Endothelial cell of umbilical vein (primary cell): ENCODE results near the gene IFNA4. TPM values are rescaled to one million over a fixed set of nuclear protein-coding genes. Genes with fewer than 3 reads are reported as not detected.
"Not testable (repeated sequence)": the region's sequence is repeated elsewhere in the genome, so short reads cannot be mapped to it uniquely, and the experiment has no call there.

Source experiments
- BruUV-seq: library from RNA; stranded (reverse); fragments of 400-500 nt; replicated peaks from 2 replicates; lab custom pipeline; 2021; lab: Mats Ljungman, UMichigan
- CTCF ChIA-PET: fragments of 300-600, 350-600 bp; sonication (Branson Sonifier 250); formaldehyde crosslinking; loops from one replicate; lab custom pipeline; 2021; ENCODE audit warnings: antibody characterized with exemption, inconsistent platforms; lab: Charles Lee
- POLR2A ChIA-PET: fragments of 300-600, 350-600 bp; sonication (Branson Sonifier 250); formaldehyde crosslinking; loops from one replicate; lab custom pipeline; 2021; ENCODE audit warnings: antibody characterized with exemption, inconsistent platforms; lab: Charles Lee
- DNase-seq: peaks from one replicate; pipeline ENCODE4 v3.0.0-alpha.2; 2011; ENCODE audit warnings: low read depth, low spot score
- FAIRE-seq: peaks from 2 replicates; lab custom pipeline; 2011; peaks lifted over from hg19 to GRCh38; lab: Jason Lieb, UNC
- H2AFZ ChIP-seq: 2 replicates; pipeline ENCODE4 v1.6.0; 2012; ENCODE audit warnings: low read depth, low read length, control low read depth, inconsistent platforms
- H3K27ac ChIP-seq: 2 replicates; pipeline ENCODE4 v1.5.1; 2011; ENCODE audit warnings: low read depth, mild to moderate bottlenecking, control low read depth, low read length, moderate library complexity; ENCODE audit not compliant: insufficient read depth
- H3K27me3 ChIP-seq, 2 experiments: 2 replicates each; pipeline versions ENCODE4 v1.6.0 to v1.6.1; 2011; ENCODE audit warnings: low read length in 2 of 2, mixed read lengths in 1 of 2; ENCODE audit not compliant: control insufficient read depth in 2 of 2, insufficient read depth in 2 of 2
- H3K36me3 ChIP-seq, 2 experiments: 2 replicates in 1 of 2; 3 replicates in 1 of 2; pipeline ENCODE4 v1.5.1; 2011; ENCODE audit warnings: low read length in 2 of 2, mild to moderate bottlenecking in 1 of 2, moderate library complexity in 1 of 2; ENCODE audit not compliant: control insufficient read depth in 2 of 2, insufficient read depth in 2 of 2; ENCODE audit errors: extremely low read depth in 1 of 2
- H3K4me1 ChIP-seq: 3 replicates; pipeline ENCODE4 v1.5.1; 2011; ENCODE audit warnings: mild to moderate bottlenecking, low read length; ENCODE audit not compliant: control insufficient read depth, insufficient read depth; ENCODE audit errors: extremely low read depth
- H3K4me2 ChIP-seq: 2 replicates; pipeline ENCODE4 v1.6.1; 2011; ENCODE audit warnings: low read length, control low read depth, mixed read lengths; ENCODE audit not compliant: insufficient read depth
- H3K4me3 ChIP-seq, 3 experiments: fragments of 200-600 bp in 1 of 3; sonication (generic), shearing (Covaris generic) in 1 of 3; replicated peaks in 1 of 3; 2 replicates each; pipeline ENCODE4 v1.5.1; 2011 to 2016; ENCODE audit warnings: control low read depth in 3 of 3, low read length in 3 of 3, mild to moderate bottlenecking in 2 of 3, inconsistent platforms in 1 of 3, low read depth in 1 of 3, moderate library complexity in 1 of 3; ENCODE audit not compliant: insufficient read depth in 1 of 3
- H3K79me2 ChIP-seq: 2 replicates; pipeline ENCODE4 v1.6.0; 2012; ENCODE audit warnings: low read length, inconsistent platforms; ENCODE audit not compliant: control insufficient read depth, insufficient read depth
- H3K9ac ChIP-seq: replicated peaks from 2 replicates; pipeline ENCODE3; 2011; ENCODE audit warnings: low read length, control low read depth; ENCODE audit not compliant: insufficient read depth; ENCODE audit errors: extremely low read depth
- H3K9me1 ChIP-seq: replicated peaks from 3 replicates; pipeline ENCODE4 v1.6.0; 2011; ENCODE audit warnings: mild to moderate bottlenecking, low read length; ENCODE audit not compliant: control insufficient read depth, insufficient read depth; ENCODE audit errors: extremely low read depth
- H3K9me3 ChIP-seq: replicated peaks from 2 replicates; pipeline ENCODE4 v1.5.1; 2012; ENCODE audit warnings: low read length, inconsistent platforms; ENCODE audit not compliant: control insufficient read depth, insufficient read depth
- H4K20me1 ChIP-seq: replicated peaks from 2 replicates; pipeline ENCODE3; 2011; ENCODE audit warnings: mild to moderate bottlenecking, low read length; ENCODE audit not compliant: control insufficient read depth, insufficient read depth; ENCODE audit errors: extremely low read depth
- EZH2 ChIP-seq: IDR thresholded peaks from 2 replicates; pipeline ENCODE4 v1.6.1; 2012; ENCODE audit warnings: borderline replicate concordance, low read depth, mild to moderate bottlenecking, moderate library complexity, low read length, inconsistent platforms; ENCODE audit not compliant: severe bottlenecking
- FOS ChIP-seq: IDR thresholded peaks from 2 replicates; pipeline ENCODE4 v1.6.1; 2011; ENCODE audit warnings: mild to moderate bottlenecking, low read length, moderate library complexity, borderline replicate concordance; ENCODE audit not compliant: insufficient read depth
- GATA2 ChIP-seq: IDR thresholded peaks from 2 replicates; pipeline ENCODE4 v1.7.0; 2011; ENCODE audit warnings: low read depth, mild to moderate bottlenecking, moderate library complexity, mixed read lengths, low read length; ENCODE audit not compliant: insufficient read length, insufficient read depth
- JUN ChIP-seq: IDR thresholded peaks from 2 replicates; pipeline ENCODE4 v1.6.1; 2011; ENCODE audit warnings: borderline replicate concordance, low read depth; ENCODE audit not compliant: insufficient read length, insufficient read depth
- POLR2A ChIP-seq: IDR thresholded peaks from 2 replicates; pipeline ENCODE4 v1.6.1; 2012; ENCODE audit warnings: low read depth, mild to moderate bottlenecking, control low read depth, low read length
- dilution Hi-C: fragments of 300-500 bp; cut with MboI; formaldehyde crosslinking; loops from one replicate; pipeline ENCODE4 v1.15.0; 2019; ENCODE audit warnings: low sequenced_read_pairs; ENCODE audit not compliant: extremely low pct_ligation_motif_present
- intact Hi-C: fragments of 100-400 bp; cut with micrococcal nuclease; formaldehyde crosslinking; loops from one replicate; pipeline ENCODE4 v1.10.0; 2022
- polyA plus RNA-seq, 4 experiments: library from polyadenylated mRNA; depleted of rRNA in 3 of 4; stranded (reverse) in 3 of 4; unstranded in 1 of 4; fragments of >200 nt; gene quantifications; 2 replicates each; pipeline versions ENCODE4 v1.2.1 to v1.2.3, GENCODE V29; 2011 to 2012; ENCODE audit warnings: missing spikeins in 1 of 4
- total RNA-seq: library from RNA; stranded (reverse); gene quantifications from 2 replicates; pipeline ENCODE4 v1.2.3, GENCODE V29; 2021
- TF ChIP-seq, protein P1 (sequence below), 2 donors: IDR thresholded peaks; 1 replicate in 1 of 2; 2 replicates in 1 of 2; pipeline ENCODE4 v1.5.1; 2011; ENCODE audit warnings: low read length in 2 of 2, mild to moderate bottlenecking in 2 of 2, moderate library complexity in 2 of 2, control low read depth in 1 of 2, inconsistent platforms in 1 of 2, low read depth in 1 of 2; ENCODE audit not compliant: insufficient read depth in 1 of 2; ENCODE audit errors: extremely low read depth in 1 of 2

IFNA4 gene
- total and polyA plus RNA-seq, 2 donors (not counting 3 experiments of a cell fraction or from before 2014, with no cell fraction given), result not detected

DNA sequence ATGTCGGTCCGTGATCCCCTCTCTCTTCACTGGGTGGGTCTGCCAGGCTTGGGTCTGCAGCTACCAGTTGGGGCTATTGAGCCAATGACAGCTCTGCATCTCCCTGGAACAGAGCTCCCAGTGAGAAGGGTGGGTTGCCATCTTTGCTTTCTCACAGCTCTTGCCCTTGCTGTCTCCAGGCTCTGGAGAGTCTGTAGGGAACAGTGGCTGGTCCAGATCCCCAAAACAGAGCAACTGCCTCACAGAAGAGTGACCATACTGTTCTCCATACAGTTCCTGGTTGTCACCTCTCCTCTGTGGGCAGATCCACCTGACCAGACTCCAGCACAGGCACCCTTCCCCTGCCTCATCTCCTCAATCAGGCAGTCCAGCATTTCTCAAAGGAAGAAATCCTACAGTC lies 45.9 kb upstream of the IFNA4 start:
- dilution Hi-C loops, result no loop called here
- Histone ChIP-seq H3K9me1 (no peaks in the 10 kb centered on the region), H3K4me3 (no peak overlapping the region), H3K79me2 (no peaks in the 10 kb centered on the region), H3K27me3 (peaks cover 2 to 3% of the 10 kb centered on the region in 2 experiments), H4K20me1 (no peaks in the 10 kb centered on the region), H3K4me2 (no peak overlapping the region), H3K9me3 (no peaks in the 10 kb centered on the region), H2AFZ (no peak overlapping the region), H3K9ac (no peak overlapping the region), H3K4me1 (no peaks in the 10 kb centered on the region), H3K27ac (no peak overlapping the region), H3K36me3 (no peaks in the 10 kb centered on the region)
- intact Hi-C loops, result no loop called here
- DNase-seq (no peak), FAIRE-seq (no peak)
- ChIA-PET POLR2A (no interaction called here), CTCF (no interaction called here)
- TF ChIP-seq, protein P1, sequence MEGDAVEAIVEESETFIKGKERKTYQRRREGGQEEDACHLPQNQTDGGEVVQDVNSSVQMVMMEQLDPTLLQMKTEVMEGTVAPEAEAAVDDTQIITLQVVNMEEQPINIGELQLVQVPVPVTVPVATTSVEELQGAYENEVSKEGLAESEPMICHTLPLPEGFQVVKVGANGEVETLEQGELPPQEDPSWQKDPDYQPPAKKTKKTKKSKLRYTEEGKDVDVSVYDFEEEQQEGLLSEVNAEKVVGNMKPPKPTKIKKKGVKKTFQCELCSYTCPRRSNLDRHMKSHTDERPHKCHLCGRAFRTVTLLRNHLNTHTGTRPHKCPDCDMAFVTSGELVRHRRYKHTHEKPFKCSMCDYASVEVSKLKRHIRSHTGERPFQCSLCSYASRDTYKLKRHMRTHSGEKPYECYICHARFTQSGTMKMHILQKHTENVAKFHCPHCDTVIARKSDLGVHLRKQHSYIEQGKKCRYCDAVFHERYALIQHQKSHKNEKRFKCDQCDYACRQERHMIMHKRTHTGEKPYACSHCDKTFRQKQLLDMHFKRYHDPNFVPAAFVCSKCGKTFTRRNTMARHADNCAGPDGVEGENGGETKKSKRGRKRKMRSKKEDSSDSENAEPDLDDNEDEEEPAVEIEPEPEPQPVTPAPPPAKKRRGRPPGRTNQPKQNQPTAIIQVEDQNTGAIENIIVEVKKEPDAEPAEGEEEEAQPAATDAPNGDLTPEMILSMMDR (IDR thresholded peaks at IDR 0.05; ENCODE audit: extremely low read depth in 1 of 2, insufficient read depth in 1 of 2, low read depth in 1 of 2, low read length in 2 of 2), result no peak
- TF ChIP-seq EZH2, result no peak
- no TSS peak for BruUV-seq

DNA sequence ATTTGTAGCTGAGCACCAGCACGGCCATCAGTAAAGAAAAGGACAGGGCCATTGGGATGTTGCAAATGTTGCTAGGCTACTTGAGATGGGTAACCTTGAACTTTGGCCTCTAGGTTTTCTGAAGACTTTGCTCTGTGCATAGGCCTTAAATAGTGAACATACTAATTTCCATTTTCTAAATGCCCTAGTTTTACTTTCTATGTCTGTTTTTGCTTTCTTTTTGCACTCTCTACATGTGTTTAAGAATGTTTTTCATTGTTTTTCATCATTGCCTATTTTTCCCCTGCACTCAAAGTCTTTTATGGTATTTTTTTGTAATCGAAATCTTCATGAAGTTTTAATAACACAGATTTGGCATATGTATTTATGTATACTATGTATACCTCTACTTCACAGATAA lies 40.7 kb upstream of the IFNA4 start, which contains the start of gene IFNA17:
Gene IFNA17 (minus strand): TSS at position 101 of the 400 bp plus-strand sequence. CDS start 49 bp downstream, at position 52.
- Histone ChIP-seq H2AFZ (no peak within 1 kb of the TSS), H3K9me3 (no peaks in the 10 kb centered on the region), H3K4me2 (no peak within 1 kb of the TSS), H3K36me3 (no peaks in the 10 kb centered on the region), H3K27ac (no peak within 1 kb of the TSS), H3K4me3 (no peak within 1 kb of the TSS), H3K4me1 (no peaks in the 10 kb centered on the region), H3K9me1 (no peaks in the 10 kb centered on the region), H3K27me3 (peaks cover 0 to 3% of the 10 kb centered on the region in 2 experiments), H3K9ac (no peak within 1 kb of the TSS), H4K20me1 (no peaks in the 10 kb centered on the region), H3K79me2 (no peaks in the 10 kb centered on the region)
- TF ChIP-seq FOS (no peak), JUN (no peak), POLR2A (no peak), GATA2 (no peak)
- TF ChIP-seq, protein P1 (IDR thresholded peaks at IDR 0.05; ENCODE audit: extremely low read depth in 1 of 2, insufficient read depth in 1 of 2, low read depth in 1 of 2, low read length in 2 of 2), result no peak
- ChIA-PET CTCF (no interaction called here), POLR2A (no interaction called here)
- intact Hi-C loops (no loop called here), dilution Hi-C loops (no loop called here)
- FAIRE-seq, result no peak
- no peak for DNase-seq
- no TSS peak for BruUV-seq

DNA sequence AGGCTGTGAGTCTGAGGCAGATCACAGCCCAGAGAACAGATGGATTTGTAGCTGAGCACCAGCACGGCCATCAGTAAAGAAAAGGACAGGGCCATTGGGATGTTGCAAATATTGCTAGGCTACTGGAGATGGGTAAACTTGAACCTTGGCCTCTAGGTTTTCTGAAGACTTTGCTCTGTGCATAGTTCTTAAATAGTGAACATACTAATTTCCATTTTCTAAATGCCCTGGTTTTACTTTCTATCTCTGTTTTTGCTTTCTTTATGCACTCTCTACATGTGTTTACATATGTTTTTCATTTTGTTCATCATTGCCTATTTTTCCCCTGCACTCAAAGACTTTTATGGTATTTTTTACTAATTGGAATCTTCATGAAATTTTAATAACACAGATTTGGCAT lies 29.8 kb upstream of the IFNA4 start, which contains the start of gene IFNA16:
Gene IFNA16 (minus strand): TSS at position 101 of the 400 bp plus-strand sequence. CDS start 6 bp downstream, at position 95.
- dilution Hi-C loops, H3K4me2 ChIP-seq, H3K79me2 ChIP-seq, POLR2A ChIA-PET, H3K36me3 ChIP-seq, H3K9ac ChIP-seq, H4K20me1 ChIP-seq, DNase-seq, BruUV-seq, H3K4me1 ChIP-seq, H3K4me3 ChIP-seq, H3K9me1 ChIP-seq, CTCF ChIA-PET, H2AFZ ChIP-seq, H3K9me3 ChIP-seq, H3K27ac ChIP-seq, FAIRE-seq, intact Hi-C loops: not testable (repeated sequence)
- peaks cover 0 to 21% of the 10 kb centered on the region in 2 experiments for H3K27me3 ChIP-seq
